ENCODE data around the gene TPRG1L. TPM values are rescaled to one million over a fixed set of nuclear protein-coding genes. Genes with fewer than 3 reads are reported as not detected.

The TPRG1L gene
- total RNA-seq, 1 experiment from 2014 or later = 24.0 TPM

GRCh38 chr1:3599816-3600215, 25.0 kb upstream of the TPRG1L start:
- Histone ChIP-seq H3K56ac (ENCODE audit: insufficient read length, low read depth, low read length) (no peak overlapping the region), H3K4me2 (ENCODE audit: insufficient read depth, insufficient read length, low read length) (no peak overlapping the region), H2BK12ac (ENCODE audit: insufficient read length, low read depth, low read length) (no peak overlapping the region), H3K18ac (ENCODE audit: insufficient read length, low read depth, low read length) (no peak overlapping the region), H3K79me2 (ENCODE audit: insufficient read depth, low read length) (no peaks in the 10 kb centered on the region), H2BK120ac (ENCODE audit: low read depth, low read length, poor library complexity, severe bottlenecking) (no peak overlapping the region), H4K20me1 (ENCODE audit: control insufficient read depth, insufficient read depth, insufficient read length) (no peaks in the 10 kb centered on the region), H2AFZ (ENCODE audit: low read length) (no peak overlapping the region), H3K9ac (ENCODE audit: extremely low read depth, insufficient read length, low read length) (no peak overlapping the region), H4K8ac (replicated peaks; ENCODE audit: insufficient read length, low read depth, low read length) (no peak overlapping the region), H3K27ac (ENCODE audit: insufficient read length, low read depth, low read length) (no peak overlapping the region), H3K79me1 (ENCODE audit: insufficient read depth, low read depth, low read length, poor library complexity, severe bottlenecking) (no peaks in the 10 kb centered on the region), H2BK20ac (ENCODE audit: low read depth, low read length, poor library complexity, severe bottlenecking) (no peak overlapping the region), H3T11ph (ENCODE audit: low read length) (no peak overlapping the region), H3K4me1 (ENCODE audit: insufficient read depth, low read length) (peaks cover 3% of the 10 kb centered on the region; the same call in 1 of the 2 replicates), H2BK15ac (ENCODE audit: low read depth, low read length) (no peak overlapping the region), H3K27me3 (ENCODE audit: insufficient read depth, low read length) (no peaks in the 10 kb centered on the region), H2AK5ac (ENCODE audit: insufficient read length, low read length) (no peak overlapping the region), H3K23me2 (ENCODE audit: insufficient read length, low read depth, low read length, poor library complexity, severe bottlenecking) (no peaks in the 10 kb centered on the region), H3K4ac (ENCODE audit: low read depth, low read length) (no peak overlapping the region), H2BK5ac (ENCODE audit: insufficient read length, low read length) (no peak overlapping the region), H4K91ac (ENCODE audit: insufficient read length, low read depth, low read length) (no peak overlapping the region), H4K5ac (ENCODE audit: insufficient read length, low read depth, low read length) (no peak overlapping the region), H3K23ac (ENCODE audit: insufficient read length, low read depth, low read length) (no peak overlapping the region), H3K9me3 (ENCODE audit: control insufficient read depth, low read depth, low read length) (no peaks in the 10 kb centered on the region), H3K14ac (ENCODE audit: insufficient read depth, low read length) (no peak overlapping the region)
- peak overlapping the region in 2 of 3 experiments; percentile 57 to 62; a peak in 2 of 7 replicates for H3K27ac Mint-ChIP-seq
- peaks cover 13 to 18% of the 10 kb centered on the region in 2 experiments for H3K4me1 Mint-ChIP-seq
- no CpG with 5 or more reads among the region's 15 CpGs for WGBS (ENCODE audit: extremely low coverage, insufficient read length, low lambda C conversion rate)
- no peaks in the 10 kb centered on the region for H3K27me3 Mint-ChIP-seq (ENCODE audit: low read depth)
- H3K9me3 Mint-ChIP-seq = no peaks in the 10 kb centered on the region
- no peak overlapping the region for H3K4me3 Mint-ChIP-seq
- TF ChIP-seq CTCF (conservative IDR thresholded peaks at IDR 0.05) = no peak
- H3K36me3 Mint-ChIP-seq (ENCODE audit: insufficient read depth in 1 of 3, low read depth in 3 of 3) = no peaks in the 10 kb centered on the region; a peak in 2 of 7 replicates
- no peak for DNase-seq

Measured in H9 (cell line).